GM21717 (cell line): ENCODE data around the gene PKNOX1.
"Not testable (repeated sequence)": the region's sequence is repeated elsewhere in the genome, so short reads cannot be mapped to it uniquely, and the experiment has no call there.

ENCODE experiments used
- ATAC-seq: cut with Tn5 transposase; IDR thresholded peaks from one replicate; pipeline ENCODE4 v1.9.1; 2021; ENCODE audit warnings: mild to moderate bottlenecking, moderate library complexity; ENCODE audit not compliant: unreplicated experiment

PKNOX1 gene, protein sequence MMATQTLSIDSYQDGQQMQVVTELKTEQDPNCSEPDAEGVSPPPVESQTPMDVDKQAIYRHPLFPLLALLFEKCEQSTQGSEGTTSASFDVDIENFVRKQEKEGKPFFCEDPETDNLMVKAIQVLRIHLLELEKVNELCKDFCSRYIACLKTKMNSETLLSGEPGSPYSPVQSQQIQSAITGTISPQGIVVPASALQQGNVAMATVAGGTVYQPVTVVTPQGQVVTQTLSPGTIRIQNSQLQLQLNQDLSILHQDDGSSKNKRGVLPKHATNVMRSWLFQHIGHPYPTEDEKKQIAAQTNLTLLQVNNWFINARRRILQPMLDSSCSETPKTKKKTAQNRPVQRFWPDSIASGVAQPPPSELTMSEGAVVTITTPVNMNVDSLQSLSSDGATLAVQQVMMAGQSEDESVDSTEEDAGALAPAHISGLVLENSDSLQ

DNA sequence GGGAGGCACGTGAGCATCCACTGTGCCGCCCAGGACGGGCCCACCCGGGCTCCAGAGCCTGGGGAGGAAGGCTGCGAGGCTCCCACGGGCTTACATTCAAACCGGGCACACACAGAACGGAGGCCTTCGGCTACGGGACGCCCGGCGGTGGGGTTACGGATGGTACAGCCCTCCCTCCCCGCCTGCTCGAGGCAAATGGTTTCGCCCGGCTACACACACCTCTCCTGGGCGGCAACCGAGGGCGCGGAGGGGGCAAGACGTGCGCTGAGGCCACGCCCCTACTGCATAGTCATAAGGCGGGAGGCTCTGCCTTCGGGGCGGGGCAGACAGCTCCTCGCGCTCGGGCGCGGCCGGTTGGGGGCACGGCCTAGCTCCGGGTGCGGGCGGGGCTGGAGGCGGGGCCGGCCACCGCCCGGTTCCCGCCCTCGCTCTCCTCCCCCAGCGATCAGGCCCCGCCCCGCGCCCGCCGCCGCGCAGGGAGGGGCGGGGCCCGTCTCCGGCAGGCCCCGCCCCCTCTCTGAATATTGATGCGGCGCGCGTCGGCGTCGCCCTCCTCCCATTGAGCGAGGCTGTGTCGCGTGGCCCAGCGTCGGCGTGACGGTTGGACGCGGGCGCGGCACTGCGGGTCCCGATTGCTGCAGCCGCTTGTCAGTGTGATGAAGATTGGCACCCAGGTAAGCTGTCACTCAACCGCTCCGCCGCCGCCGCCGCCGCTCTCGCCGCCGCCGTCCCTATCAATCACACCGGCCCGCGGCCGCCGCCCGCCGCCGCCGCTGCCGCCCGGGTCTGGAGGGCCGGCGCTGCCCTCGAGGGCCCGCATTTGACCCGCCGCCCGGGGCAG is at the start of gene PKNOX1:
PKNOX1 (plus strand) TSS at position 572 of the 841 bp plus-strand sequence. CDS start 29,820 bp downstream, outside the sequence.
- peak; percentile 82 for ATAC-seq

DNA sequence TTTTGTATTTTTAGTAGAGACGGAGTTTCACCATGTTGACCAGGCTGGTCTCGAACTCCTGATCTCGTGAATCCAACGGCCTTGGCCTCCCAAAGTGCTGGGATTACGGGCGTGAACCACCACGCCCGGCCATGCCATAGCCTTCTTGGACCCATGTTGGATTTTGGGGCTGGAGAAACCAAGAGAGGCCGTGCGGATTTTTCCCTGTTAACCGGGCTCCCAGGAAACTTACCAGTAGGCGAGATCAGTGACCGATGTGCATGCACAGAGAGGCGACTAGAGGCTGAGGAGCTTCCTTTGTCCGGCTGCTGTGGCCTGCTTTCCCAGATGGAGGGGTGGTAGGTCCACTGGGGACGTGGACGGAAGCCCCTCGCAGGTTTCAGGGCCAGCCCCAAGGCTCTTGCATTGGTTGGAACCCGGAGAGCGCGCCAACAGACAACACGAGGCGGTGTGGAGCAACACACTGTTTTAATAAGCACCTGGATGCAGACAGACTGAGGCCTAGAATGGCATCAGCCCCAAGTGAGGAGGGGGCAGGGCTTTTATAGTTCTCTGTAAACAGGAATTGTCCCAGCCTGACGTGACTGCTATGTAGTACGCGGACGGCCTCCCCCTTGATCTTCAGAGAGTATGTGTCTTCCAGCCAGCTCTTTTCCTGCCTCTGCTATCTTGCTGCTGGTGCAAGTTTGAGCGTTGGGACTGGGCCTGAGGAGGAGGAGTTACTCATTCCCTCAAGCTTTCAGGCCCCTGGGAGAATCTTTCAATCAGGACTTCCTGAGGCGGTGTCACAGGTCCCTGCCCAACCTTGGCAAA is 49.0 kb upstream of the PKNOX1 start, which contains the start of gene ERVH48-1:
ERVH48-1 (minus strand) TSS at position 517 of the 813 bp plus-strand sequence. CDS start 6,624 bp downstream, outside the sequence.
- ATAC-seq, result no peak

DNA sequence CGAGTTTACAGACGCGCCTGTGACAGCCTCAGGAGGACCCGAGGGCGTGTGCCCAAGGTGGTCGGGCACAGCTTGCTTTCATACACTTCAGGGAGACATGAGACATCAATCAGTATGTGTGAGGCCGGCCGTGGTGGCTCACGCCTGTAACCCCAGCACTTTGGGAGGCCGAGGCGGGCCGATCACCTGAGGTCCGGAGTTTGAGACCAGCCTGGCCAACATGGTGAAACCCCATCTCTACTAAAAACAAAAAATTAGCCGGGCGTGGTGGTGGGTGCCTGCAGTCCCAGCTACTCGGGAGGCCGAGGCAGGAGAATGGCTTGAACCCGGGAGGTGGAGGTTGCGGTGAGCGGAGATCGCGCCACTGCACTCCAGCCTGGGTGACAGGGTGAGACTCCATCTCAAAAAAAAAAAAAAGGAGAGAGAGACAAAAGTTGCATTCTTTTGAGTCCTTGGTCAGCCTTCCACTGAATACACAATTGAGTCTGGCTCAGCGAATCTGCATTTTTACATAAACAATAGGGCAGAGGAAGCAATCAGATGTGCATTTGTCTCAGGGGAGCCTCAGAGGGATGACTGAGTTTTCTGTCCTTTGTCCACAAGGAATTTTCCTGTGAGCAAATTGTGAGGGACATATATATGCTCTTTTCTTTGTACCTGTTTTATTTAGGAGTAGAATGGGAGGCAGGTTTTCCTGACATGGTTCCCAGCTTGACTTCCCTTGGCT is 46.7 kb upstream of the PKNOX1 start:
- ATAC-seq, result not testable (repeated sequence)

DNA sequence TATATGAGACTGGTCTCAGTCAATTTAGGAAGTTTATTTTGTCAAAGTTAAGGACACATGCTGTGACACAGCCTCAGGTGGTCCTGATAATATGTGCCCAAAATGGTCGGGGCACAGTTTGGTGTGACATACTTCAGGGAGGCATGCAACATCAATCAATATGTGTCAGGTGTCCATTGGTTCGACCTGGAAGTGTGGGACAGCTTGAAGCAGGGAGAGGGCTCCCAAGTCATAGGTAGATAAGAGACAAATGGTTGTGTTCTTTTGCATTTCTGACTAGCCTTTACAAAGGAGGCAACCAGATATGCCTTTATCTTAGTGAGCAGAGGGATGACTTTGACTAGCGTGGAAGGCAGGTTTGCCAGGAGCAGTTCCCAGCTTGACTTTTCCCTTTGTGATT is 44.4 kb upstream of the PKNOX1 start:
- no peak for ATAC-seq

DNA sequence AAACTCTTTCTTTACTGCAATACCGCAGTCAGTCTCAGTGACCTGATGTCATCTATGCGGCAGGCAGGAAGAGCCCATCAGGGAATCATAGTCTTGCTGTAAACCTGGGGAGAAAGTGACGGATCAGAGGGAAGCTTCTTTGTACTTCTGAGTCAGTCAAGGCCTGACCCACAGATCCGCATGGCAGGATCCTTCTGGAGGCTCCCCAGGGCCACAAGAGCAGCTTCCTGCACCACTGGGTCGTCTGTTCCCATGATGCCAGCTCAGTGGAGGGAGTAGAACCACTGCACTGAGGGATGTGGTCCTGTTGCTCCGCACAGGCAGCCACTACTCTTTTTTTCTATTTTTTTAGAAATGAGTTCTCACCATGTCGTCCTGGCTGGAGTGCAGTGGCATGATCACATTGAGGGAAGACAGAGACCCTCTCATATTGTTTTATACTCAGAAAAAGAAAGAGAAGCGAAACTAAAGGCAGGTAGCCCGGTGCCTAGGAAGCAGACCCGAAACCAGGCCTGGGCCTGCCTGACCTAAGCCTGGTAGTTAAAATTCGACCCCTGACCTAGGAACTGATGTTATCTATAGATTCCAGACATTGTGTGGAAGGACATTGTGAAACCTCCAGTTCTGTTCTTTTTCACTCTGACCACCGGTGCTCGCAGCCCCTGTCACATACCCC is 42.7 kb upstream of the PKNOX1 start:
- no peak for ATAC-seq

DNA sequence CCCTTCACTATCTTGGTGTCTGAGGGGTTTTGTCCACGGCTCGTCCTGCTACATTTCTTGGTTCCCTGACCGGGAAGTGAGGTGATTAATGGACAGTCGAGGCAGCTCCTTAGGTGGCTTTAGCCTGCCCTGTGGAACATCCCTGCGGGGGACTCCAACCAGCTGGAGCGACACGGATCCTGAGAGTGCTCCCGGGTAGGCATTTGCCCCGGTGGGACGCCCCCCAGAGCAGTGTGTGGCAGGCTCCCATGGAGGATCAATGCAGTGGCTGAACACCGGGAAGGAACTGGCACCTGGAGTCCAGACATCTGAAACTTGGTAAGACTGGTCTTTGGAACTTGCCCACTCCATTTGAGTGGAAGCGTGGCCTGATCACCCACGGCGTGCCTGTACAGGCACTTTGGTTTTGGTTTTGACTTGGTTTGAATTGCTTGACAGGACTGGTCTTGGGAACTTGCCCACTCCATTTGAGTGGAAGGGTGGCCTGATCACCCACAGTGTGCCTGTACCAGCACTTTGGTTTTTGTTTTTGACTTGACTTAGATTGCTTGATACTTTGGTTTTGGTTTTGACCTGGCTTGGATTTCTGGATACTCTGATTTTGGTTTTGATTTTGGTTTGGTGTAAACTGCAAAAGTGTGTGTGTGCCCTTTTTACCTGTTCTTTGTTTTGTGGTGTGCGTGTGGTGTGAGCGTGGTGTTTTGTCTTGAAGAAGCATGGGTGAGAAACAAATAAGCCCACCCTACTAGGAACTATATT is 41.8 kb upstream of the PKNOX1 start:
- ATAC-seq, result not testable (repeated sequence)

- ATAC-seq, result not testable (repeated sequence)
These were observed 41.0 kb upstream of the PKNOX1 start for GRCh38 chr21:42933137-42933970.

DNA sequence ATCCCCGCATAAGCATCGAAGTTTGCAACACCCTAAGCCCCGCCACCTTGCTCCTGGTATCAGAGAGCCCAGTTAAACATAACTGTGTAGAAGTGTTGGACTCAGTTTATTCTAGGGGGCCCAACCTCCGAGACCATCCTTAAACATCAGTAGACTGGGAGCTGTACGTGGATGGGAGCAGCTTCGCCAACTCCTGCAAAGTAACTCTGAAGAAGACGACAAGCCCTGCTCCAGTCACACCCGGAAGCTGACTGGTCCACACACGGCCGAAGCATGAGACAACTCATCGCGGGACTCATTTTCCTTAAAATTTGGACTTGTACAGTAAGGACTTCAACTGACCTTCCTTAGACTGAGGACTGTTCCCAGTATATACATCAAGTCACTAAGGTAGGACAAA is 40.4 kb upstream of the PKNOX1 start:
- ATAC-seq, result not testable (repeated sequence)

GRCh38 chr21:42936360-42936759 is 38.0 kb upstream of the PKNOX1 start:
- not testable (repeated sequence) for ATAC-seq

- ATAC-seq, result not testable (repeated sequence)
These were observed 37.1 kb upstream of the PKNOX1 start for GRCh38 chr21:42937034-42937940.

DNA sequence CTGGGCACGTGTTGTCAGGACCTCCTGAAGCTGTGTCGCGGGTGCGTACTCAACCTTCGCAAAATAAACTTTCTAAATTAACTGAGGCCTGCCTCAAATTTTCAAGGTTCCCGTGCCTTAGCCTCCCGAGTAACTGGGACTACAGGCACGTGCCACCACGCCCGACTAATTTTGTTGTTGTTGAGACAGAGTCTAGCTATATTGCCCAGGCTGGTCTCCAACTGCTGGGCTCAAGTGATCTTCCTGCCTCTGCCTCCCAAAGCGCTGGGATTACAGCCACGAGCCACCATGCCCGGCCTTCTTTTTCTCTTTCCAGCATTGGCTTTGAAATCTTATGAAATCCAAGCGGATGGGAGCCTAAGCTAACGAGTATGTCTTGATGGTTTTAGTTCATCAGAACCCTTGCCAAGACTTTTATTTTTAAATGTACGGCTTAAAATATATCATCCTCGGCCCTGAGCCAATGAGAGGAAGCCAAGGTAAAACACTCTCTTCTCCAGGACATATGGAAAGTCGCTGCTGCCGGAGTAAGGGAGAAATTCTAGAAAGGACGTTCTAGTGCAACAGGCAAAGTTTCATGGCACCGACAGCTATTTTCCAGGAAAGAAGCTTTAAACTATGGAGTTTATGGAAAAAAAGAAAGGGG is 36.3 kb upstream of the PKNOX1 start:
- ATAC-seq, result no peak

DNA sequence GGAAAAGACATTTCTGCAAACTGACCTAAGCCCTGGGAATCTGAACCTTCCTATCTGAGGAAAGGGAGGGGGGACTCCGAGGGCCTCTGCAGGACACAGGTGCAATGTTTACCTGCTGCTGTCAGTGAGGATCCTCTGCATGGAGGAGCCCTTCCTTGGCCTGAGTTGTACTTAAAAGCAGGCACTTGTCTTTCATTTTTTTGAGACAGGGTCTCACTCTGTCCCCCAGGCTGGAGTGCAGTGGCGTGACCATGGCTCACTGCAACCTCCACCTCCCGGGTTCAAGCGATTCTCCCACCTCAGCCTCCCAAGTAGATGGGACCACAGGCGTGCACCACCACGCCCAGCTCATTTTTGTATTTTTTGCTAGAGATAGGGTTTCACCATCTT is 35.8 kb upstream of the PKNOX1 start:
- not testable (repeated sequence) for ATAC-seq

DNA sequence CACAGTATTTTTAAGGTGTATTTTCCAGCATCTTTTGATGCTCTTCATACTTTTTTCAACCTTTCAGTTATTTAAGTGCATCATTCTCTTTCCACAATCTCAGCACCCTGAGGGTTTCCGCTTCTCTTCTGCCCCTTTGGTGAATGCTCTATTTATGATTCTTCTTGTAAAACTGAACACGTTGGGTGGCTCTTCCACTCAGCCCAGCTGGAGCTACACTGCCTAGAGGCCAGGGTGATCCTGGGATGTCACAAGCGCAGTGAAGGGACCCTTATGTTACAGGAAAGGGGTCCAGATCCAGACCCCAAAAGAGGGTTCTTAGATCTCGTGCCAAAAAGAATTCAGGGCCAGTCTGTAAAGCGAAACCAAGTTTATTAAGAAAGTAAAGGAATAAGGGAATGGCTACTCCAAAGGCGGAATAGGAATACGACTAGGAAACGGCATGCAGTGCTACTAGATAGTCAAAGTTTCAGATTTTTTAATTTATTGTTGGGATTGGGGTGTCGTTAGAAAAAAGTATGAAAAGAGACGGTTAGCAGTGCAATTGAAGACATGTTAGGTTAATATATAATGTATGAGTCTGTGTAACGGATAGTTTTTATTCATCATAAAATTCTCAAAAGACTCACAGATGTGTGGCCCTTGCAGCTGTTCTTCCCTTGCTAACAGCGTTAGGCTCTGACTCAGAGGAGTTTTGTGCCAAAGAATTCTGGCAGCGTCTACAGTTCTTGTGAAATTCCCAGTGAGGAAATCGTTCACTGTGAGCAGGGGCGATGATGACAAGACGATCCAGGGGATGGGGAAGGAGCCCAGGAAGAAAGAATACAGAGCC is 34.6 kb upstream of the PKNOX1 start:
- no peak for ATAC-seq

DNA sequence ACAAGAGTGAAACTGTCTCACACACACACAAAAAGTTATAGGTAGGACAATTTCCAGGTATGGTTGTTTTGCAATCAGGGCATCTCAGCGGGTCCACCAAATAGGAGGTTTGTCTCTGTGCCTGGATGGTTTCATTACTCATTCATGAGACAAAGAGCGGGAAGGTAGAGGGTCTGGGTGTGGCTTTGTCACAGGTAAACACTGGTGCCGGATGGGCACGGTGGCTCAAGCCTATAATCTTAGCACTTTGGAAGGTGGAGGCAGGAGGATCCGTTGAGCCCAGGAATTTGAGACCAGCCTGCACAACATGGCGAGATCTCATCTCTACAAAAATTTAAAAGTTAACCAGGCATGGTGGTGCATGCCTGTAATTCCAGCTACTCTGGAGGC is 32.7 kb upstream of the PKNOX1 start:
- ATAC-seq, result no peak

GRCh38 chr21:42942244-42942643 is 32.1 kb upstream of the PKNOX1 start:
- ATAC-seq, result no peak
